Activated B cell treated with CpG ODN at 0.5 μM for 24 hours (primary cell): ENCODE measurements around the gene MAP2K3. TPM values are rescaled to one million over a fixed set of nuclear protein-coding genes. Genes with fewer than 3 reads are reported as not detected.

ENCODE experiments used
- ATAC-seq: fragments of 200-7000 bp; cut with Tn5 transposase; one replicate; pipeline ENCODE4 v1.10.0; 2021; ENCODE audit warnings: low read depth, mild to moderate bottlenecking, moderate library complexity
- CTCF ChIA-PET: fragments of 350-600 bp; sonication (Branson Sonifier 250); formaldehyde crosslinking; loops from one replicate; lab custom pipeline; 2021; ENCODE audit warnings: antibody characterized with exemption; lab: Charles Lee
- POLR2A ChIA-PET: fragments of 350-600 bp; sonication (Branson Sonifier 250); formaldehyde crosslinking; loops from one replicate; lab custom pipeline; 2021; ENCODE audit warnings: antibody characterized with exemption; lab: Charles Lee
- DNase-seq: peaks from one replicate; pipeline ENCODE4 v3.0.0; 2022
- H3K27ac Mint-ChIP-seq: one replicate; pipeline ENCODE4 v1.8.0; 2020; ENCODE audit warnings: mixed read lengths
- H3K27me3 Mint-ChIP-seq: one replicate; pipeline ENCODE4 v1.8.0; 2021; ENCODE audit warnings: mixed read lengths
- H3K36me3 Mint-ChIP-seq: one replicate; pipeline ENCODE4 v1.8.0; 2021; ENCODE audit warnings: low read depth, mixed read lengths
- H3K4me1 Mint-ChIP-seq: one replicate; pipeline ENCODE4 v1.8.0; 2021; ENCODE audit warnings: mixed read lengths
- H3K4me3 Mint-ChIP-seq: one replicate; pipeline ENCODE4 v1.8.0; 2020; ENCODE audit warnings: mild to moderate bottlenecking, mixed read lengths
- H3K9me3 Mint-ChIP-seq: one replicate; pipeline ENCODE4 v1.8.0; 2020; ENCODE audit warnings: mixed read lengths
- intact Hi-C: fragments of 100-400 bp; cut with micrococcal nuclease; formaldehyde crosslinking; loops from one replicate; pipeline ENCODE4 v1.15.1; 2024
- total RNA-seq: library from RNA; stranded (reverse); gene quantifications from 2 replicates; pipeline ENCODE4 v1.2.3, GENCODE V29; 2022
- TF ChIP-seq, protein P1 (sequence below): fragments of 200-600 bp; IDR thresholded peaks from one replicate; pipeline ENCODE4 v1.8.0; 2022; ENCODE audit warnings: antibody characterized with exemption, mild to moderate bottlenecking

MAP2K3 gene
- total RNA-seq, 1 donor from 2014 or later, result 81.1 TPM

DNA sequence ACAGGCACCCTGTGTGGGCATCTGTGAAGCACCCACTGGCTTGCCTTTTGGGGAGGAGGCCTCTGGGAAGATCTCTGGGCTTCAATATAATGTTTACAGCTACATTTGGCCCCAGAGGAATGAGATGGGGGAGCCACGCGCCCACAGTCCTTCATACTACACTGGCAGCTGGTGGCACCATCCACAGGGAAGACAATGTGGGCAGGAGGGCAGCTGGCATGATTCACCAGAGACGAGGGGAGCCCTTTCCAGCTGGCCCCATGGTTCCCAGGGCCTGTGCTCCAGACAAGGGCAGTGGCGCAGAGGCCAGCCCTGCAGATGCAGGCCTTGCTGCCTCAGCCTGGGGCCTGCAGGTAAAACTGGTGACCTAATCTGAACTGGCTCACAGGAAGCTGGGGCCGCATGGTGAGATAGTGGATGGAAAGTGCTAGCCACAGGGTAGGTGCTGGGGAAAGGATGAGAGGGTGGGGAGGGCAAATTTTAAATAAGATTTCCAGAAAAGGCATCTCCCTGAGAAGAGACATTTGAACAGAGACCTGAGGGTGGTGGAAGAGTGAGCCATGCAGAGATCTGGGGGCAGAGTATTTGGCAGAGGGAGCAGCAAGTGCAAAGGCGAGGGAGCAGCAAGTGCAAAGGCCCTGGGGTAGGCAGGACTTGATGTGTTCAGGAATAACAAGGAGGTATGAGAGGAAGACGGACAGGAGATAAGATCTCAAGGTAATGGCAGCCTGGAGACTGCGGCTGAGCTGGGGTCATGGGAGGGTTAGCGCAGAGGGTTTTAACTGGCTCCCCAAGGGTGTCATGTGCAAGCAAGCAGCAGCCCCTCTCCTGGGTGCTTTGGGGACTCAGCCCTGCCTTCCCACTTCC lies 79.5 kb downstream of the MAP2K3 start:
- Mint-ChIP-seq H3K4me1 (peaks cover 6% of the 10 kb centered on the region), H3K4me3 (no peak overlapping the region), H3K36me3 (no peaks in the 10 kb centered on the region), H3K27me3 (peaks cover 1% of the 10 kb centered on the region), H3K9me3 (no peaks in the 10 kb centered on the region), H3K27ac (no peak overlapping the region)
- no peak for DNase-seq
- ChIA-PET CTCF (no interaction called here), POLR2A (no interaction called here)
- ATAC-seq, result no peak
- intact Hi-C loops, result no loop called here
- TF ChIP-seq, protein P1, sequence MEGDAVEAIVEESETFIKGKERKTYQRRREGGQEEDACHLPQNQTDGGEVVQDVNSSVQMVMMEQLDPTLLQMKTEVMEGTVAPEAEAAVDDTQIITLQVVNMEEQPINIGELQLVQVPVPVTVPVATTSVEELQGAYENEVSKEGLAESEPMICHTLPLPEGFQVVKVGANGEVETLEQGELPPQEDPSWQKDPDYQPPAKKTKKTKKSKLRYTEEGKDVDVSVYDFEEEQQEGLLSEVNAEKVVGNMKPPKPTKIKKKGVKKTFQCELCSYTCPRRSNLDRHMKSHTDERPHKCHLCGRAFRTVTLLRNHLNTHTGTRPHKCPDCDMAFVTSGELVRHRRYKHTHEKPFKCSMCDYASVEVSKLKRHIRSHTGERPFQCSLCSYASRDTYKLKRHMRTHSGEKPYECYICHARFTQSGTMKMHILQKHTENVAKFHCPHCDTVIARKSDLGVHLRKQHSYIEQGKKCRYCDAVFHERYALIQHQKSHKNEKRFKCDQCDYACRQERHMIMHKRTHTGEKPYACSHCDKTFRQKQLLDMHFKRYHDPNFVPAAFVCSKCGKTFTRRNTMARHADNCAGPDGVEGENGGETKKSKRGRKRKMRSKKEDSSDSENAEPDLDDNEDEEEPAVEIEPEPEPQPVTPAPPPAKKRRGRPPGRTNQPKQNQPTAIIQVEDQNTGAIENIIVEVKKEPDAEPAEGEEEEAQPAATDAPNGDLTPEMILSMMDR, result no peak

Other genes with a start within 250 kb of the MAP2K3 start
- 128 and 156 TPM in 2 replicates for gene USP22, start 241.7 kb upstream of the MAP2K3 start, total RNA-seq
- gene DHRS7B, start 157.7 kb upstream of the MAP2K3 start, total RNA-seq, result 11.8 and 12.1 TPM in 2 replicates
- 21.2 and 22.2 TPM in 2 replicates for gene TMEM11, start 70.5 kb upstream of the MAP2K3 start, total RNA-seq
- 1.5 and 1.7 TPM in 2 replicates for gene NATD1, start 31.3 kb upstream of the MAP2K3 start, total RNA-seq
- not detected in 2 replicates for gene KCNJ12, start 91.6 kb downstream of the MAP2K3 start, total RNA-seq